WERI-Rb-1 (cell line): Measurements from ENCODE around the gene ACRBP.

Experiments used
- DNase-seq: peaks from one replicate; pipeline ENCODE4 v3.0.0-alpha.2; 2020
- H3K27ac ChIP-seq: fragments of 250-450 bp; sonication (Bioruptor Pico); 2 replicates; pipeline ENCODE4 v1.5.1; 2020; ENCODE audit warnings: mild to moderate bottlenecking, moderate library complexity
- H3K27me3 ChIP-seq: fragments of 250-450 bp; sonication (Bioruptor Pico); 2 replicates; pipeline ENCODE4 v1.5.1; 2021; ENCODE audit warnings: mild to moderate bottlenecking, low read depth, moderate library complexity; ENCODE audit not compliant: insufficient read depth, severe bottlenecking
- H3K36me3 ChIP-seq: fragments of 250-450 bp; sonication (Bioruptor Pico); 2 replicates; pipeline ENCODE4 v1.5.1; 2020; ENCODE audit warnings: mild to moderate bottlenecking, moderate library complexity
- H3K4me3 ChIP-seq: 2 replicates; pipeline ENCODE4 v1.5.1; 2011; ENCODE audit warnings: low read depth, mild to moderate bottlenecking, control low read depth, low read length
- H3K9me3 ChIP-seq: fragments of 250-450 bp; sonication (Bioruptor Pico); 2 replicates; pipeline ENCODE4 v1.5.1; 2021; ENCODE audit warnings: mild to moderate bottlenecking, moderate library complexity; ENCODE audit not compliant: severe bottlenecking
- TF ChIP-seq, protein P1 (sequence below): IDR thresholded peaks from 2 replicates; pipeline ENCODE4 v1.5.1; 2011; ENCODE audit warnings: low read depth, mild to moderate bottlenecking, control low read depth, inconsistent platforms, low read length

Gene ACRBP

DNA sequence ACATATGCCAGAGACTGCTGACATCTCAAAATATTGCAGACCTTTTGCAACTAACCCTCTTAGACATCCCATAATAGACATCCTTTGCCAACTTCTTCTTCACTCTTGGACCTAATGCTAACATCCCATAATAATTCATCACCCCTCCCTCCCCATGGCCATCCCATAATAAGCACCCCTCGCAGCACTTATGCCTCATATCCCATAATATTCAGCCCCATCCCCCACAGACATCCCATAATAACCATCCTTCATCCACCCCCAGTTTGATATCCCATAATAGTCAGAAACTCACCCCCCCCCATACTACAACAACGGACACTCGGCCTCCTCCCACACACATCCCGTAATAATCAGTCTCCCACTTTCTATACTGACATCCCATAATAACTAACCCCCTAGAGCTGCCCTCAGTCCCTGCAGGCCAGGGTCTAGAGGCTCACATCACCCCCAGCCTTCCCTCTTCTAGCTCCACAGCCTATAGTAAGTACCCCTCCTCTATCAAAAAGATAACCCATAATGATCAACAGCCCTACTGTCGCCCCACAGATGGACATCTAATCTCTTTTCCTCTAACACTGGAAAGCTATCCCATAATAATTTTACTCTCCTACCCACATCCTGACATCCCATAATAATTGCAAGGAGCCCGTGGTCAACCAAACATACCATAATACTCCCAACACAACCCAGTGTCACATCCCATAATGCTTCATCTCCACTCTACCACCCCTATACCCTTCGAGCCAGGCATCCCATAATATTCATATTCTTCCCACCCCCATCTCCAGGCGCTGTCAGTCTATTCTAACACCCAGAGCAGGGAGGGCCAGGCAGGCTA, 39.3 kb downstream of the ACRBP start:
- Histone ChIP-seq H3K27ac (peak overlapping the region; percentile 88), H3K27me3 (no peaks in the 10 kb centered on the region), H3K4me3 (peak overlapping the region; percentile 19), H3K36me3 (peaks cover 28% of the 10 kb centered on the region), H3K9me3 (peaks cover 4% of the 10 kb centered on the region)
- TF ChIP-seq, protein P1, sequence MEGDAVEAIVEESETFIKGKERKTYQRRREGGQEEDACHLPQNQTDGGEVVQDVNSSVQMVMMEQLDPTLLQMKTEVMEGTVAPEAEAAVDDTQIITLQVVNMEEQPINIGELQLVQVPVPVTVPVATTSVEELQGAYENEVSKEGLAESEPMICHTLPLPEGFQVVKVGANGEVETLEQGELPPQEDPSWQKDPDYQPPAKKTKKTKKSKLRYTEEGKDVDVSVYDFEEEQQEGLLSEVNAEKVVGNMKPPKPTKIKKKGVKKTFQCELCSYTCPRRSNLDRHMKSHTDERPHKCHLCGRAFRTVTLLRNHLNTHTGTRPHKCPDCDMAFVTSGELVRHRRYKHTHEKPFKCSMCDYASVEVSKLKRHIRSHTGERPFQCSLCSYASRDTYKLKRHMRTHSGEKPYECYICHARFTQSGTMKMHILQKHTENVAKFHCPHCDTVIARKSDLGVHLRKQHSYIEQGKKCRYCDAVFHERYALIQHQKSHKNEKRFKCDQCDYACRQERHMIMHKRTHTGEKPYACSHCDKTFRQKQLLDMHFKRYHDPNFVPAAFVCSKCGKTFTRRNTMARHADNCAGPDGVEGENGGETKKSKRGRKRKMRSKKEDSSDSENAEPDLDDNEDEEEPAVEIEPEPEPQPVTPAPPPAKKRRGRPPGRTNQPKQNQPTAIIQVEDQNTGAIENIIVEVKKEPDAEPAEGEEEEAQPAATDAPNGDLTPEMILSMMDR = no peak
- peak; percentile 87 for DNase-seq

DNA sequence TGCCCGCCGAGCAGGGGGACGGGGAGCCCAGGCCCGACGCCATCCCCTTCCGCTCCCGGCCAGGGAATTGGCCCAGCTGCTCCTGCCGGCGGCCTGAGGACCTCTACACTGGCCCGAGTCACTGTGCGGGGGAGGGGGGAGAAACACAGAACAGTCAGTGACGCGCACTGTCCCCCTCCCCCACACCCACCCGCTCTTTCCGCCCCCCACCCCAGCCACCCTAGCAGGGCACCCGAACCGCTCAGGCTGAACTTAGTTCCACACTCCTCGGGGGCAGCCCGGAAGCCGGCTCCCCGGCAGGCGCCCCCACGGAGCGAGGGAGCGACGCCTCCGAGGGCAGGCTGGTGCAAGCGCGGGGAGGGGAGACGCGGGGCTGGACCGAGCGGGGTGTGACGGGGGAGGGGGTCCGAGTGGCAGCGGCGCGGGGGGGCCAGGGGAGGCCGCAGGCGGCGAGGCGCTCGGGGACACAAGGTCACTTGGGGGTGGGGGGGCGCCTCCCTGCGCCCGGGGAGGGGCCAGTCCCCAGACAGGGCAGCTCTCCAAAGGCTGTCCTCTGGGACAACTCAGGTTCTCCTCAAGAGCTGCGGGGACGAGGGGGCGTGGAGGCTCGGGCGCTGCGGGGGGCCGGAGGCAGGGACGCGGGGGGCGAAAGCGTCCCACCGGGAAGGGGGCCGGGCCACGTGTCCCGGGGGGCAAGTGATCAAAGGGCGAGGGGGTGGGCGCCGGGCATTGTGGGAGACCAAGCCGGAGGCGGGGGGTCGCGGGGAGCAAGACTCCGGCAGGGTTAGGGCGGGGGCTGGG, 40.7 kb downstream of the ACRBP start:
- peak overlapping the region; percentile 90 for H3K27ac ChIP-seq
- peaks cover 4% of the 10 kb centered on the region for H3K9me3 ChIP-seq
- TF ChIP-seq, protein P1 = no peak
- peaks cover 42% of the 10 kb centered on the region for H3K36me3 ChIP-seq
- DNase-seq = peak; percentile 55
- H3K27me3 ChIP-seq = no peaks in the 10 kb centered on the region
- peak overlapping the region; percentile 54 for H3K4me3 ChIP-seq

DNA sequence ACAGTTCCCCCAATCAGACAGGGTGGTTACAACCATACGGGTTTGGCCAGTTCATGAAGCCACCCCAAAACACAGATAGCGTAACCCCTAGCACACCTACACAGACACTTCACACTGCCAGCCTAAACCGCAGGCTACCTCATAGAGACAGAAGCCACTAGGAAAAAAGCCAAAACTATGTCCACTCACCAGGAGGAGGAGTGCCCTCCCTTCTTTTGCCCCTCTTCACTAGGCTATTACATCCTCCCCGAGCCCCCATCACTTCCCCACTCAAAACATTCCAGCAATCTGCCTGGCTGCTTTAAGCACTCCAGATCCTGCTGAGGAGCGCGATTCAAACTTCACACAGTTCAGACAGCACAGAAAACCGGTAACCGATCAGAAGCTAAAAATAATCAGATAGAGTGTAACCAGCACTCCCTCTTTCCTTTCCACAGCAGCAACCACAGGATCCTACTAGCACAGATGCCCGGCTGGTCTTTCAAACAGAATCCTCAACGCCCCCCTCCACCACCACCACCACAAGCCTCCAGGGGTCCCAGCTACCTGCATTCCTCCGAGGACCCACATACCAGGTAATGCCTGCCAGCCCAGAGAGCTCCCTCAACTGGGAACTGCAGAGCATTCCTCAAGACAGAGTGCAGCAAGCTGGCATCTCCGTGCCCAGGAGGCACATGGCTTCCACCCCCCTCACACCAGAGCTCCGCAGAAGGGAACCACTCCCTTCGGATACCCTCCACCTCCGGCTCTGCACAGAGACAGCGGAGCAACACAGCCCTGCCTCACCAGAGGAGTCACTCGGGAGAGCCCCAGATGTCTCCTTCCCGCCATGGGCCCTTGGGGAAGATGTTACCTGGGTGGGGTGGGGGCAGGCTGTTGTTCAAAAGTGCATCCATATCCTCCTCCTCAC, 41.6 kb downstream of the ACRBP start:
- TF ChIP-seq, protein P1 = no peak
- Histone ChIP-seq H3K36me3 (peaks cover 50% of the 10 kb centered on the region), H3K27ac (peak overlapping the region; percentile 90), H3K9me3 (peaks cover 4% of the 10 kb centered on the region), H3K27me3 (no peaks in the 10 kb centered on the region), H3K4me3 (peak overlapping the region; percentile 54)
- DNase-seq = no peak

DNA sequence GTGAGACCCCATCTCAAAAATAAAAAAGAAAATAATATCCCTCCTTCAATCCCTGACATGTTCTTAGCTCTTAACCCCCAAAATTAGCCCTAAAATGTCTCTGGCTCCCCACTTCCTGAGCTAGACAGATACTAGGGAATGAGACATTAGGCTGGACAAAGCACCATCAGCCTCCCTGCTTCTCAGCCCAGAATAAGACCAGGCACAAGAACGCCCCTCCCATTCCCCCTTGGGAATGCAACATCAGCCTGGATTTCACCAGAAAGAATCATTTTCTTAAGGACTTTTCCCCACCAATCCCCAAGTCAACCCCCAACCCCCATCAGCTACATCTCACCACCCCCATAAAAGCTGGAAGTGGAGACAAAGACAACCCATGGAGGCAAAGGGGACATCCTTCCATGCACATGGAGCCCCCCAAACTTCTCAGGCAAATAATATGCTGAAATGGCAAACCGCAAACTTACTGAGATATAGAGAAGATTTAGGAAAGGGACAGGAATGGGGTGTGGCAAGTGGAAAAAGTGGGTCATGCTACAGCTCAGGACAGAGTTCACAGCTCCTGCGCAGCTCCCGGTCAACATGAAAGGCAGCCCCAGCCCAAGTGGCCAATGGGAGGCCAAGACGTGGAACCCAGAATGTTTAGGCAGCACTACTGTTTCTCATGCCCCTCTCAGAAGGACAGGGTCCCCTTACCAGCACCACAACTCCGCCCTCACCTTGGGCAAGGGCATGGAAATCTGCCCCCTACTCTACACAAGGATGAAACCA, 42.8 kb downstream of the ACRBP start:
- Histone ChIP-seq H3K4me3 (no peak overlapping the region; the same call in 1 of the 2 replicates), H3K27me3 (no peaks in the 10 kb centered on the region), H3K27ac (no peak overlapping the region; the same call in none of the 2 replicates), H3K36me3 (peaks cover 63% of the 10 kb centered on the region), H3K9me3 (peaks cover 4% of the 10 kb centered on the region)
- no peak for DNase-seq
- TF ChIP-seq, protein P1 = no peak

GRCh38 chr12:6603095-6603567, 44.1 kb downstream of the ACRBP start:
- Histone ChIP-seq H3K36me3 (peaks cover 76% of the 10 kb centered on the region), H3K27me3 (no peaks in the 10 kb centered on the region), H3K9me3 (no peaks in the 10 kb centered on the region), H3K4me3 (no peak overlapping the region), H3K27ac (peak overlapping the region; percentile 65)
- peak; percentile 90 for DNase-seq
- TF ChIP-seq, protein P1 = no peak
